Measurements from ENCODE around the gene MBNL1.

MBNL1 gene

DNA sequence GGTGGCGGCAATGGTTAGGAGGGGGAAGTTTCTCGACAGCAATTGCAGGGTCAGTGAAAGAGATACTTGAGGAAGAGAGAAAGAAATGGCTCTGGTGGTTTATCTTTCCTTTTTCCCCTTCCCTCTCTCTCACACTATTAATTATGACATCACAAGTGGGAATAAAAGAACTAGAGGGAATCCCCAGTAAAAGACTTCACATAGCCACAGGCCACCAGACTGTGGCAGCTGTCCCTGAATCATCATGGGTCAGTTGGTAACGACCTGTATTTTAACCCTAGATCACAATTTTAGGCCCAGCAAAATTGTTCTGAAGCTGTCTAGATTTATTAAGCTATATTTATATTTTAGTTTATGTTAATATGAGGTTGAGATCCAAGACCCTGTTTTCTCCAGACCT is 40.3 kb downstream of the MBNL1 start:
- H3K4me1 ChIP-seq (ENCODE audit: control insufficient read depth, insufficient read depth, low read length): peaks cover 18% of the 10 kb centered on the region; the same call in 1 of the 2 replicates
- TF ChIP-seq ZIC2 (tag by site-specific recombination; IDR thresholded peaks at IDR 0.05) (no peak), ZNF791 (tag by site-specific recombination; IDR thresholded peaks at IDR 0.05) (no peak), ZBTB21 (tag by site-specific recombination; IDR thresholded peaks at IDR 0.05) (no peak), HOXA7 (CRISPR knock-in tag; IDR thresholded peaks at IDR 0.05; ENCODE audit: borderline replicate concordance) (no peak), ZNF169 (tag by site-specific recombination; IDR thresholded peaks at IDR 0.05) (no peak), MEIS1 (CRISPR knock-in tag; IDR thresholded peaks at IDR 0.05; ENCODE audit: borderline replicate concordance) (no peak), ZFP69B (tag by site-specific recombination; IDR thresholded peaks at IDR 0.05) (no peak), ZNF146 (tag by site-specific recombination; IDR thresholded peaks at IDR 0.05) (no peak), ZBTB20 (tag by site-specific recombination; IDR thresholded peaks at IDR 0.05) (no peak), ZNF530 (tag by site-specific recombination; IDR thresholded peaks at IDR 0.05; ENCODE audit: low read depth) (no peak)
- TF ChIP-seq, protein P1, sequence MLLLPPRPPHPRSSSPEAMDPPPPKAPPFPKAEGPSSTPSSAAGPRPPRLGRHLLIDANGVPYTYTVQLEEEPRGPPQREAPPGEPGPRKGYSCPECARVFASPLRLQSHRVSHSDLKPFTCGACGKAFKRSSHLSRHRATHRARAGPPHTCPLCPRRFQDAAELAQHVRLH (tag by site-specific recombination; IDR thresholded peaks at IDR 0.05): no peak
- TF ChIP-seq, protein P2, sequence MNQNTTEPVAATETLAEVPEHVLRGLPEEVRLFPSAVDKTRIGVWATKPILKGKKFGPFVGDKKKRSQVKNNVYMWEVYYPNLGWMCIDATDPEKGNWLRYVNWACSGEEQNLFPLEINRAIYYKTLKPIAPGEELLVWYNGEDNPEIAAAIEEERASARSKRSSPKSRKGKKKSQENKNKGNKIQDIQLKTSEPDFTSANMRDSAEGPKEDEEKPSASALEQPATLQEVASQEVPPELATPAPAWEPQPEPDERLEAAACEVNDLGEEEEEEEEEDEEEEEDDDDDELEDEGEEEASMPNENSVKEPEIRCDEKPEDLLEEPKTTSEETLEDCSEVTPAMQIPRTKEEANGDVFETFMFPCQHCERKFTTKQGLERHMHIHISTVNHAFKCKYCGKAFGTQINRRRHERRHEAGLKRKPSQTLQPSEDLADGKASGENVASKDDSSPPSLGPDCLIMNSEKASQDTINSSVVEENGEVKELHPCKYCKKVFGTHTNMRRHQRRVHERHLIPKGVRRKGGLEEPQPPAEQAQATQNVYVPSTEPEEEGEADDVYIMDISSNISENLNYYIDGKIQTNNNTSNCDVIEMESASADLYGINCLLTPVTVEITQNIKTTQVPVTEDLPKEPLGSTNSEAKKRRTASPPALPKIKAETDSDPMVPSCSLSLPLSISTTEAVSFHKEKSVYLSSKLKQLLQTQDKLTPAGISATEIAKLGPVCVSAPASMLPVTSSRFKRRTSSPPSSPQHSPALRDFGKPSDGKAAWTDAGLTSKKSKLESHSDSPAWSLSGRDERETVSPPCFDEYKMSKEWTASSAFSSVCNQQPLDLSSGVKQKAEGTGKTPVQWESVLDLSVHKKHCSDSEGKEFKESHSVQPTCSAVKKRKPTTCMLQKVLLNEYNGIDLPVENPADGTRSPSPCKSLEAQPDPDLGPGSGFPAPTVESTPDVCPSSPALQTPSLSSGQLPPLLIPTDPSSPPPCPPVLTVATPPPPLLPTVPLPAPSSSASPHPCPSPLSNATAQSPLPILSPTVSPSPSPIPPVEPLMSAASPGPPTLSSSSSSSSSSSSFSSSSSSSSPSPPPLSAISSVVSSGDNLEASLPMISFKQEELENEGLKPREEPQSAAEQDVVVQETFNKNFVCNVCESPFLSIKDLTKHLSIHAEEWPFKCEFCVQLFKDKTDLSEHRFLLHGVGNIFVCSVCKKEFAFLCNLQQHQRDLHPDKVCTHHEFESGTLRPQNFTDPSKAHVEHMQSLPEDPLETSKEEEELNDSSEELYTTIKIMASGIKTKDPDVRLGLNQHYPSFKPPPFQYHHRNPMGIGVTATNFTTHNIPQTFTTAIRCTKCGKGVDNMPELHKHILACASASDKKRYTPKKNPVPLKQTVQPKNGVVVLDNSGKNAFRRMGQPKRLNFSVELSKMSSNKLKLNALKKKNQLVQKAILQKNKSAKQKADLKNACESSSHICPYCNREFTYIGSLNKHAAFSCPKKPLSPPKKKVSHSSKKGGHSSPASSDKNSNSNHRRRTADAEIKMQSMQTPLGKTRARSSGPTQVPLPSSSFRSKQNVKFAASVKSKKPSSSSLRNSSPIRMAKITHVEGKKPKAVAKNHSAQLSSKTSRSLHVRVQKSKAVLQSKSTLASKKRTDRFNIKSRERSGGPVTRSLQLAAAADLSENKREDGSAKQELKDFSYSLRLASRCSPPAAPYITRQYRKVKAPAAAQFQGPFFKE (tag by site-specific recombination; IDR thresholded peaks at IDR 0.05; ENCODE audit: borderline replicate concordance): no peak
- TF ChIP-seq, protein P3, sequence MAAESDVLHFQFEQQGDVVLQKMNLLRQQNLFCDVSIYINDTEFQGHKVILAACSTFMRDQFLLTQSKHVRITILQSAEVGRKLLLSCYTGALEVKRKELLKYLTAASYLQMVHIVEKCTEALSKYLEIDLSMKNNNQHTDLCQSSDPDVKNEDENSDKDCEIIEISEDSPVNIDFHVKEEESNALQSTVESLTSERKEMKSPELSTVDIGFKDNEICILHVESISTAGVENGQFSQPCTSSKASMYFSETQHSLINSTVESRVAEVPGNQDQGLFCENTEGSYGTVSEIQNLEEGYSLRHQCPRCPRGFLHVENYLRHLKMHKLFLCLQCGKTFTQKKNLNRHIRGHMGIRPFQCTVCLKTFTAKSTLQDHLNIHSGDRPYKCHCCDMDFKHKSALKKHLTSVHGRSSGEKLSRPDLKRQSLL (tag by site-specific recombination; IDR thresholded peaks at IDR 0.05): no peak
- H3K9me3 ChIP-seq (ENCODE audit: control insufficient read depth, insufficient read depth, low read depth, low read length): no peaks in the 10 kb centered on the region
- ChIA-PET CTCF (no interaction called here), POLR2A (no interaction called here)
- H3K4me3 ChIP-seq (ENCODE audit: low read depth, low read length): no peak overlapping the region
- no peak overlapping the region for H3K27ac ChIP-seq (ENCODE audit: extremely low read depth, low read depth, low read length)
- no peaks in the 10 kb centered on the region for H3K36me3 ChIP-seq (ENCODE audit: control insufficient read depth in 2 of 2, insufficient read depth in 1 of 2, low read length in 2 of 2)

DNA sequence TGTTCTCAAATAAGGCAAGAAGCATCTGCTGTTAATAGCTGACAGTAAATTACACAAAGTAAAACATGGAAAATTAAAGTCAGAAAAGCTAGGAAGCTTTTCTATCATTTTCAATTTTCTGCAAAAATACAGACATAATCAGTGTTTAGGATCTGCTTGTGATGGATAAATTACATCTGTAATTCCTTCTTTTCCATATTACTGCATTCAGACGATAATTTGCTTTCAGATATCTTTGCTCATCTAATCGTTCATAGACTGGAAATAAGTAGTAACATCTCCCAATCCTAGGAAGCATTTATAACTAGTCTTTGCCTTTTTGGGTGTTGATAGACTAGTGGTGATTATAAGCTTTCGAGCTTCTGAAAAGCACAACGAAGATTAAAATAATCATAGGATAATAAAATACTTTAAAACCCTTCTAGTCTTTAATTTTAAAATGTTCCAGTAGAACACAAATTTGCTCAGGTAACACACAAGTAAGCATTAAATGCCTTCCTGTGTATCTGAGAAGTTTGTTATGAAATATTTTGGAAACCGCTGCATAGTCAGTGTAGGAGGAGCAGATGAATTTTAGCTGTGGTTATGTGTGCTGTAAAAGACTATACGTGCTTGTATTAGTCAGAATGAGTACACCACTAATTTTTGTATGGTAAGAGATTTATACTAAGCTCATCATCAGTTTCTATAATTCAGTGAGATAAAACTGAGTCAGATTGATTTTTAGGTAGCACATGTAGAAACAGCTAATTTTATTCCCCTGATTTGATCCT is 41.0 kb downstream of the MBNL1 start:
- TF ChIP-seq KLF16 (tag by site-specific recombination; IDR thresholded peaks at IDR 0.05) (no peak), ZNF701 (tag by site-specific recombination; IDR thresholded peaks at IDR 0.05) (no peak), ZNF335 (tag by site-specific recombination; conservative IDR thresholded peaks at IDR 0.05) (no peak)
- TF ChIP-seq, protein P4, sequence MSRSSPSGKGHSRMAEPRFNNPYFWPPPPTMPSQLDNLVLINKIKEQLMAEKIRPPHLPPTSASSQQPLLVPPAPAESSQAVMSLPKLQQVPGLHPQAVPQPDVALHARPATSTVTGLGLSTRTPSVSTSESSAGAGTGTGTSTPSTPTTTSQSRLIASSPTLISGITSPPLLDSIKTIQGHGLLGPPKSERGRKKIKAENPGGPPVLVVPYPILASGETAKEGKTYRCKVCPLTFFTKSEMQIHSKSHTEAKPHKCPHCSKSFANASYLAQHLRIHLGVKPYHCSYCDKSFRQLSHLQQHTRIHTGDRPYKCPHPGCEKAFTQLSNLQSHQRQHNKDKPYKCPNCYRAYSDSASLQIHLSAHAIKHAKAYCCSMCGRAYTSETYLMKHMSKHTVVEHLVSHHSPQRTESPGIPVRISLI (tag by site-specific recombination; IDR thresholded peaks at IDR 0.05): no peak
- Histone ChIP-seq H3K36me3 (ENCODE audit: control insufficient read depth in 2 of 2, insufficient read depth in 1 of 2, low read length in 2 of 2) (no peaks in the 10 kb centered on the region), H3K4me3 (ENCODE audit: low read depth, low read length) (no peak overlapping the region), H3K9me3 (ENCODE audit: control insufficient read depth, insufficient read depth, low read depth, low read length) (no peaks in the 10 kb centered on the region), H3K4me1 (ENCODE audit: control insufficient read depth, insufficient read depth, low read length) (peaks cover 18% of the 10 kb centered on the region; the same call in 1 of the 2 replicates), H3K27ac (ENCODE audit: extremely low read depth, low read depth, low read length) (no peak overlapping the region)
- CTCF ChIA-PET: interaction anchor here (0.5 kb wide), 1 partner anchor 1873 kb away, joined by 3 read pairs; no protein-coding TSS in a partner anchor
- POLR2A ChIA-PET: no interaction called here

Data from HEK293 (cell line).